H1 (cell line): ENCODE data around the gene MPPED2. TPM values are rescaled to one million over a fixed set of nuclear protein-coding genes. Genes with fewer than 3 reads are reported as not detected.

ENCODE experiments used
- CTCF ChIA-PET: fragments of 300-600 bp; sonication (Branson Sonifier 250); formaldehyde crosslinking; loops from one replicate; lab custom pipeline; 2021; ENCODE audit not compliant: partially characterized antibody; lab: Charles Lee
- POLR2A ChIA-PET: fragments of 300-600 bp; sonication (Branson Sonifier 250); formaldehyde crosslinking; loops from one replicate; lab custom pipeline; 2021; ENCODE audit warnings: inconsistent platforms; ENCODE audit not compliant: partially characterized antibody; lab: Charles Lee
- DNase-seq, 2 experiments: peaks; one replicate each; pipeline versions ENCODE4 v3.0.0 to v3.0.0-alpha.2; 2010 to 2022; ENCODE audit warnings: low spot score in 2 of 2, low read depth in 1 of 2, mixed read lengths in 1 of 2
- FAIRE-seq: peaks from 2 replicates; lab custom pipeline; 2011; peaks lifted over from hg19 to GRCh38; lab: Jason Lieb, UNC
- H2AFZ ChIP-seq: 2 replicates; pipeline ENCODE4 v1.8.1; 2012; ENCODE audit warnings: low read length, inconsistent platforms
- H2AK5ac ChIP-seq: 2 replicates; pipeline ENCODE4 v1.6.1; 2013; ENCODE audit warnings: low read depth, low read length
- H2BK120ac ChIP-seq: replicated peaks from 2 replicates; pipeline ENCODE3; 2013; ENCODE audit warnings: low read depth, low read length, inconsistent platforms
- H2BK12ac ChIP-seq: 2 replicates; pipeline ENCODE4 v1.6.1; 2013; ENCODE audit warnings: low read depth, low read length
- H2BK15ac ChIP-seq: 2 replicates; pipeline ENCODE4 v1.6.1; 2013; ENCODE audit warnings: low read length
- H2BK20ac ChIP-seq: 2 replicates; pipeline ENCODE4 v1.6.1; 2013; ENCODE audit warnings: low read length
- H2BK5ac ChIP-seq: 2 replicates; pipeline ENCODE4 v1.6.1; 2013; ENCODE audit warnings: low read depth, low read length
- H3K14ac ChIP-seq: 2 replicates; pipeline ENCODE4 v1.6.1; 2013; ENCODE audit warnings: inconsistent platforms; ENCODE audit not compliant: insufficient read length
- H3K18ac ChIP-seq: 2 replicates; pipeline ENCODE4 v1.6.1; 2013; ENCODE audit warnings: low read length; ENCODE audit errors: extremely low read depth
- H3K23ac ChIP-seq: 2 replicates; pipeline ENCODE4 v1.6.1; 2013; ENCODE audit warnings: inconsistent platforms; ENCODE audit not compliant: insufficient read length
- H3K23me2 ChIP-seq: 2 replicates; pipeline ENCODE4 v1.6.1; 2013; ENCODE audit warnings: low read depth, low read length
- H3K27ac ChIP-seq: 2 replicates; pipeline ENCODE4 v1.6.1; 2011; ENCODE audit warnings: low read depth, low read length, inconsistent platforms
- H3K27me3 ChIP-seq, 4 experiments: replicated peaks in 1 of 4; 1 replicate in 1 of 4; 2 replicates in 3 of 4; pipeline versions ENCODE4 v1.6.1 to v1.8.1; 2011 to 2013; ENCODE audit warnings: low read length in 3 of 4, mild to moderate bottlenecking in 3 of 4, inconsistent platforms in 2 of 4, mixed read lengths in 2 of 4, moderate library complexity in 1 of 4; ENCODE audit not compliant: control insufficient read depth in 3 of 4, insufficient read depth in 3 of 4; ENCODE audit errors: extremely low read depth in 1 of 4
- H3K36me3 ChIP-seq, 4 experiments: 2 replicates each; pipeline versions ENCODE4 v1.6.1 to v1.8.1; 2011 to 2013; ENCODE audit warnings: mild to moderate bottlenecking in 4 of 4, low read length in 3 of 4, moderate library complexity in 2 of 4, control low read depth in 1 of 4, inconsistent platforms in 1 of 4; ENCODE audit not compliant: insufficient read depth in 4 of 4, control insufficient read depth in 2 of 4
- H3K4ac ChIP-seq: replicated peaks from 2 replicates; pipeline ENCODE3; 2013; ENCODE audit warnings: low read length, low read depth, mixed read lengths, inconsistent platforms; ENCODE audit not compliant: insufficient read length
- H3K4me1 ChIP-seq, 4 experiments: replicated peaks in 1 of 4; 1 replicate in 1 of 4; 2 replicates in 3 of 4; pipeline versions ENCODE4 v1.6.1 to v1.8.1; 2011 to 2013; ENCODE audit warnings: low read length in 3 of 4, inconsistent platforms in 2 of 4, mixed read lengths in 1 of 4; ENCODE audit not compliant: insufficient read depth in 4 of 4, control insufficient read depth in 3 of 4
- H3K4me2 ChIP-seq, 2 experiments: 2 replicates each; pipeline versions ENCODE4 v1.6.1 to v1.8.1; 2011 to 2013; ENCODE audit warnings: low read depth in 2 of 2, low read length in 2 of 2, control low read depth in 1 of 2, inconsistent platforms in 1 of 2, mild to moderate bottlenecking in 1 of 2; ENCODE audit not compliant: insufficient read depth in 1 of 2
- H3K4me3 ChIP-seq, 4 experiments: fragments of 200-600, 300-600 bp in 1 of 4; sonication (generic), shearing (Covaris generic), sonication (Bioruptor Twin) in 1 of 4; 2 replicates each; pipeline versions ENCODE4 v1.5.1 to v1.8.1; 2011 to 2016; ENCODE audit warnings: low read length in 4 of 4, low read depth in 3 of 4, control low read depth in 2 of 4, inconsistent platforms in 2 of 4, mild to moderate bottlenecking in 2 of 4, mixed read lengths in 1 of 4, moderate library complexity in 1 of 4; ENCODE audit not compliant: insufficient read depth in 2 of 4; ENCODE audit errors: extremely low read depth in 1 of 4
- H3K56ac ChIP-seq: replicated peaks from 2 replicates; pipeline ENCODE3; 2013; ENCODE audit warnings: low read depth, mild to moderate bottlenecking, mixed read lengths, low read length, inconsistent platforms; ENCODE audit not compliant: insufficient read length
- H3K79me1 ChIP-seq: 2 replicates; pipeline ENCODE4 v1.6.1; 2013; ENCODE audit warnings: low read depth, low read length, control low read depth
- H3K79me2 ChIP-seq, 2 experiments: 2 replicates each; pipeline versions ENCODE4 v1.6.1 to v1.8.1; 2012 to 2013; ENCODE audit warnings: low read length in 2 of 2, mild to moderate bottlenecking in 2 of 2, inconsistent platforms in 1 of 2; ENCODE audit not compliant: insufficient read depth in 2 of 2, control insufficient read depth in 1 of 2
- H3K9ac ChIP-seq, 4 experiments: replicated peaks in 1 of 4; 1 replicate in 1 of 4; 2 replicates in 3 of 4; pipeline versions ENCODE4 v1.6.1 to v1.8.1; 2011 to 2013; ENCODE audit warnings: low read depth in 3 of 4, low read length in 3 of 4, control low read depth in 2 of 4, mild to moderate bottlenecking in 2 of 4, moderate library complexity in 2 of 4, inconsistent platforms in 1 of 4; ENCODE audit errors: extremely low read depth in 1 of 4
- H3K9me3 ChIP-seq, 2 experiments: 2 replicates each; pipeline versions ENCODE4 v1.6.1 to v1.8.1; 2012 to 2013; ENCODE audit warnings: mild to moderate bottlenecking in 2 of 2, moderate library complexity in 2 of 2, control low read depth in 1 of 2, inconsistent platforms in 1 of 2, low read depth in 1 of 2, low read length in 1 of 2, mixed read lengths in 1 of 2; ENCODE audit not compliant: insufficient read depth in 2 of 2
- H4K20me1 ChIP-seq, 2 experiments: replicated peaks in 1 of 2; 2 replicates each; pipeline versions ENCODE3 to v1.8.1; 2011 to 2013; ENCODE audit warnings: inconsistent platforms in 2 of 2, low read length in 2 of 2, mild to moderate bottlenecking in 1 of 2; ENCODE audit not compliant: insufficient read depth in 2 of 2, control insufficient read depth in 1 of 2
- H4K5ac ChIP-seq: 2 replicates; pipeline ENCODE4 v1.6.1; 2013; ENCODE audit warnings: low read length, low read depth, mixed read lengths, inconsistent platforms; ENCODE audit not compliant: insufficient read length
- H4K8ac ChIP-seq: 2 replicates; pipeline ENCODE4 v1.8.0; 2013; ENCODE audit warnings: mild to moderate bottlenecking, moderate library complexity, low read length, inconsistent platforms; ENCODE audit not compliant: insufficient read depth; ENCODE audit errors: extremely low read depth
- H4K91ac ChIP-seq: replicated peaks from 2 replicates; pipeline ENCODE3; 2013; ENCODE audit warnings: low read length, mixed read lengths, inconsistent platforms; ENCODE audit not compliant: insufficient read length
- BACH1 ChIP-seq: IDR thresholded peaks from 2 replicates; pipeline ENCODE4 v1.6.1; 2012; ENCODE audit warnings: low read length, improper control_type of control experiment
- WGBS, 2 experiments: shearing (Covaris generic) in 1 of 2; methylation state at CpG; one replicate each; pipeline versions ENCODE4 v1.1.6 to v1.1.7; 2013 to 2015; ENCODE audit warnings: low lambda C conversion rate in 2 of 2, mixed read lengths in 2 of 2, inconsistent platforms in 1 of 2, low coverage in 1 of 2, missing lambda C conversion rate in 1 of 2; ENCODE audit not compliant: insufficient replicate concordance in 2 of 2, insufficient coverage in 1 of 2, insufficient read length in 1 of 2; ENCODE audit errors: extremely low coverage in 1 of 2, missing lambda C conversion rate in 1 of 2; 5-methylcytosine and 5-hydroxymethylcytosine counted together
- polyA plus RNA-seq, 7 experiments: library from polyadenylated mRNA; depleted of rRNA in 3 of 7; stranded (reverse) in 5 of 7; unstranded in 2 of 7; fragments of >200 nt in 5 of 7; fragments of 200-250 nt in 2 of 7; gene quantifications; 1 replicate in 5 of 7; 2 replicates in 1 of 7; 4 replicates in 1 of 7; pipeline versions ENCODE4 v1.2.1 to v1.2.3, GENCODE V29; 2011 to 2013; ENCODE audit warnings: missing spikeins in 2 of 7, mixed read lengths in 2 of 7
- total RNA-seq: library from RNA; stranded (reverse); fragmentation: NEBNext Ultra II Directional; extraction: Animal tissue kit (Norgen Biotek cat#: 25700); gene quantifications from 2 replicates; pipeline ENCODE4 v1.2.1, GENCODE V29; 2021
- TF ChIP-seq, protein P1 (sequence below): IDR thresholded peaks from 2 replicates; pipeline ENCODE4 v1.6.1; 2012; ENCODE audit warnings: low read length, inconsistent platforms

The MPPED2 gene
- total and polyA plus RNA-seq, 2 of the 8 experiments (the other 6 are each of a cell fraction or from before 2014, with no cell fraction given) = 1.3 to 3.5 TPM

GRCh38 chr11:30579415-30580175 lies 6.6 kb downstream of the MPPED2 start:
- Histone ChIP-seq H3K14ac (no peak overlapping the region), H3K4me3 (no peak overlapping the region), H3K9me3 (no peaks in the 10 kb centered on the region), H2AFZ (no peak overlapping the region), H3K4me1 (no peaks in the 10 kb centered on the region), H2BK120ac (no peak overlapping the region), H3K27me3 (peaks cover 1 to 22% (median 20%) of the 10 kb centered on the region in 4 experiments), H3K23me2 (peaks cover 10% of the 10 kb centered on the region), H3K23ac (no peak overlapping the region), H4K91ac (no peak overlapping the region), H3K18ac (no peak overlapping the region), H2BK15ac (no peak overlapping the region), H2BK12ac (no peak overlapping the region), H3K9ac (no peak overlapping the region), H2BK5ac (no peak overlapping the region), H3K79me2 (peaks cover 0 to 15% of the 10 kb centered on the region in 2 experiments; a peak in 2 of 4 replicates), H3K79me1 (no peaks in the 10 kb centered on the region), H4K20me1 (no peaks in the 10 kb centered on the region), H4K8ac (no peak overlapping the region), H3K56ac (no peak overlapping the region), H4K5ac (no peak overlapping the region), H2BK20ac (no peak overlapping the region), H2AK5ac (no peak overlapping the region), H3K4ac (no peak overlapping the region), H3K27ac (no peak overlapping the region), H3K36me3 (peaks cover 0 to 6% (median 2%) of the 10 kb centered on the region in 4 experiments; a peak in 2 of 8 replicates), H3K4me2 (no peak overlapping the region)
- DNase-seq (no peak), FAIRE-seq (no peak)
- 94% methylated on average over 3 of the region's 3 CpGs; no CpG with 5 or more reads in 1 of the 2 experiments for WGBS, 2 experiments
- ChIA-PET POLR2A (no interaction called here), CTCF (interaction anchor here (1.0 kb wide), 2 partner anchors 98 to 227 kb away, joined by 3 read pairs; no protein-coding TSS in a partner anchor)
- TF ChIP-seq BACH1 = no peak
- TF ChIP-seq, protein P1, sequence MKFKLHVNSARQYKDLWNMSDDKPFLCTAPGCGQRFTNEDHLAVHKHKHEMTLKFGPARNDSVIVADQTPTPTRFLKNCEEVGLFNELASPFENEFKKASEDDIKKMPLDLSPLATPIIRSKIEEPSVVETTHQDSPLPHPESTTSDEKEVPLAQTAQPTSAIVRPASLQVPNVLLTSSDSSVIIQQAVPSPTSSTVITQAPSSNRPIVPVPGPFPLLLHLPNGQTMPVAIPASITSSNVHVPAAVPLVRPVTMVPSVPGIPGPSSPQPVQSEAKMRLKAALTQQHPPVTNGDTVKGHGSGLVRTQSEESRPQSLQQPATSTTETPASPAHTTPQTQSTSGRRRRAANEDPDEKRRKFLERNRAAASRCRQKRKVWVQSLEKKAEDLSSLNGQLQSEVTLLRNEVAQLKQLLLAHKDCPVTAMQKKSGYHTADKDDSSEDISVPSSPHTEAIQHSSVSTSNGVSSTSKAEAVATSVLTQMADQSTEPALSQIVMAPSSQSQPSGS = no peak
